ENCODE data around the gene RALGPS1. TPM values are rescaled to one million over a fixed set of nuclear protein-coding genes. Genes with fewer than 3 reads are reported as not detected.

RALGPS1 gene
- polyA plus RNA-seq, 2 of the 4 experiments (the other 2 are of a cell fraction), result 5.0 to 7.9 TPM

GRCh38 chr9:127221695-127222094, 307.1 kb downstream of the RALGPS1 start (continued):
- TF ChIP-seq, protein P1, sequence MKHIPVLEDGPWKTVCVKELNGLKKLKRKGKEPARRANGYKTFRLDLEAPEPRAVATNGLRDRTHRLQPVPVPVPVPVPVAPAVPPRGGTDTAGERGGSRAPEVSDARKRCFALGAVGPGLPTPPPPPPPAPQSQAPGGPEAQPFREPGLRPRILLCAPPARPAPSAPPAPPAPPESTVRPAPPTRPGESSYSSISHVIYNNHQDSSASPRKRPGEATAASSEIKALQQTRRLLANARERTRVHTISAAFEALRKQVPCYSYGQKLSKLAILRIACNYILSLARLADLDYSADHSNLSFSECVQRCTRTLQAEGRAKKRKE (CRISPR knock-in tag; IDR thresholded peaks at IDR 0.05; ENCODE audit: low read depth), result no peak
- TF ChIP-seq JUNB (IDR thresholded peaks at IDR 0.05) (no peak), HEYL (CRISPR knock-in tag; IDR thresholded peaks at IDR 0.05) (no peak), GATA3 (IDR thresholded peaks at IDR 0.05; ENCODE audit: borderline replicate concordance) (no peak), NPAS2 (CRISPR knock-in tag; IDR thresholded peaks at IDR 0.05; ENCODE audit: borderline replicate concordance) (no peak), CHD2 (IDR thresholded peaks at IDR 0.05; ENCODE audit: low read length, partially characterized antibody) (no peak)

DNA sequence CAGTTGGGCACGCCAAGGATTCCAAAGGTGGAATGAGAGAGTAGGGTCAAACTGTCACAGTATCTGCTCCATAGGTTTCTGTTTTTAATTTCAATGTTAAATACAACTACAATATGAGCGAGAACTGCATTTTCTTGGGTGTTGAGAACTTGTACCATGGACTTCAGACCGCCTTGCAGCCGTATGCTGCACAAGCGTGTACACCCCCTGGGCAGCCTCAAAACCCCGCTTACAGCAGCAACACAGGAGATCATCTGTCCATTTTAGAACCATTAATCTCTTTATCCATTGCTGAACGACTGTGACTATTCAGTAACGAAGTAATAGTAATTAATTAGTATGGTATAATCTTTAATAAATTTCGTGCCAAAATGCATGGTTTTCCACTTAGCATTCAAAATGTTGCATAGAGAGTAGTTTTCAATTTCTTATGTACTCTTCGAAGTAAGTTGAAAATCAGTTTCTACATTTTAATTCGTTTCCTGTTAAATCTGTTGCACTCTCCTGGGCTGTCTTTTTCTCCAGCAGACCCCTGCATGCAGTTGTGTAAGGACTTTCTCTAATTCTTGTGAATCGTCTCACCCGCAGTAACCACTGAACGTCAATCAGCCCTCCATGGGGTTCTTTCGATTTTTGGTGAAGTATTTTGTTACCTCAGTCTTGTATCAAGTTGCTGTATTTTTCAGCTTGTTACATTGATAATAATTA, 308.0 kb downstream of the RALGPS1 start:
- no peak for TF ChIP-seq HDAC2 (IDR thresholded peaks at IDR 0.05)
- no peak for TF ChIP-seq POLR2AphosphoS2 (conservative IDR thresholded peaks at IDR 0.05; ENCODE audit: low read length)
- TF ChIP-seq CEBPB (IDR thresholded peaks at IDR 0.05), result no peak
- TF ChIP-seq PBX3 (IDR thresholded peaks at IDR 0.05), result no peak
- TF ChIP-seq, protein P2, sequence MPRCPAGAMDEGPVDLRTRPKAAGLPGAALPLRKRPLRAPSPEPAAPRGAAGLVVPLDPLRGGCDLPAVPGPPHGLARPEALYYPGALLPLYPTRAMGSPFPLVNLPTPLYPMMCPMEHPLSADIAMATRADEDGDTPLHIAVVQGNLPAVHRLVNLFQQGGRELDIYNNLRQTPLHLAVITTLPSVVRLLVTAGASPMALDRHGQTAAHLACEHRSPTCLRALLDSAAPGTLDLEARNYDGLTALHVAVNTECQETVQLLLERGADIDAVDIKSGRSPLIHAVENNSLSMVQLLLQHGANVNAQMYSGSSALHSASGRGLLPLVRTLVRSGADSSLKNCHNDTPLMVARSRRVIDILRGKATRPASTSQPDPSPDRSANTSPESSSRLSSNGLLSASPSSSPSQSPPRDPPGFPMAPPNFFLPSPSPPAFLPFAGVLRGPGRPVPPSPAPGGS (IDR thresholded peaks at IDR 0.05), result no peak
- TF ChIP-seq KDM1A (IDR thresholded peaks at IDR 0.05; ENCODE audit: low read depth), result no peak
- no peak for TF ChIP-seq HMGXB4 (CRISPR knock-in tag; IDR thresholded peaks at IDR 0.05; ENCODE audit: borderline replicate concordance)
- TF ChIP-seq E2F6 (IDR thresholded peaks at IDR 0.05; ENCODE audit: borderline replicate concordance, low read depth), result no peak
- TF ChIP-seq POLR2A (IDR thresholded peaks at IDR 0.05; ENCODE audit: low read length), result no peak
- no peak for TF ChIP-seq HOXA7 (CRISPR knock-in tag; IDR thresholded peaks at IDR 0.05)
- no peak for TF ChIP-seq HOXB5 (CRISPR knock-in tag; IDR thresholded peaks at IDR 0.05)
- TF ChIP-seq, protein P3, sequence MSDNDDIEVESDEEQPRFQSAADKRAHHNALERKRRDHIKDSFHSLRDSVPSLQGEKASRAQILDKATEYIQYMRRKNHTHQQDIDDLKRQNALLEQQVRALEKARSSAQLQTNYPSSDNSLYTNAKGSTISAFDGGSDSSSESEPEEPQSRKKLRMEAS (IDR thresholded peaks at IDR 0.05), result no peak
- TF ChIP-seq CHD2 (IDR thresholded peaks at IDR 0.05; ENCODE audit: low read length, partially characterized antibody), result no peak
- WGBS (ENCODE audit: missing lambda C conversion rate), result 81% methylated on average over 15 of the region's 15 CpGs
- CTCF ChIA-PET, result interaction anchor here (1.3 to 1.6 kb wide), 3 partner anchors 9 to 126 kb away, joined by 3 to 4 read pairs (median 3); no protein-coding TSS in a partner anchor
- Histone ChIP-seq H3K4me2 (no peak overlapping the region), H3K27ac (no peak overlapping the region), H3K4me3 (no peak overlapping the region), H3K9me3 (no peaks in the 10 kb centered on the region), H3K4me1 (peaks cover 12% of the 10 kb centered on the region; the same call in 2 of the 3 replicates)
- POLR2A ChIA-PET, result no interaction called here
- FAIRE-seq, result no peak
- ATAC-seq, result no peak
- DNase-seq (ENCODE audit: low read depth in 1 of 2, low spot score in 1 of 2), result no peak

- DNase-seq (ENCODE audit: low read depth in 1 of 2, low spot score in 1 of 2) (no peak), ATAC-seq (no peak), FAIRE-seq (no peak)
- no peak overlapping the region for H3K4me2 ChIP-seq
- no peak overlapping the region for H3K27ac ChIP-seq
- no peak overlapping the region for H3K4me3 ChIP-seq
- POLR2A ChIA-PET, result interaction anchor here (3.6 kb wide), 1 partner anchor 174 kb away, joined by 23 read pairs; the partner anchor contains the start of gene SLC2A8
- peaks cover 12% of the 10 kb centered on the region; the same call in 2 of the 3 replicates for H3K4me1 ChIP-seq
- H3K9me3 ChIP-seq, result no peaks in the 10 kb centered on the region
- CTCF ChIA-PET, result interaction anchor here (0.9 to 3.2 kb wide), 7 partner anchors 8 to 176 kb away, joined by 3 to 11 read pairs (median 5); partner anchors contain the start of gene SLC2A8
- 67% methylated on average over 4 of the region's 4 CpGs for WGBS (ENCODE audit: missing lambda C conversion rate)
- no peak for TF ChIP-seq CHD4 (IDR thresholded peaks at IDR 0.05; ENCODE audit: borderline replicate concordance)
- no peak for TF ChIP-seq GATA3 (IDR thresholded peaks at IDR 0.05; ENCODE audit: borderline replicate concordance)
- TF ChIP-seq FOXS1 (CRISPR knock-in tag; IDR thresholded peaks at IDR 0.05), result no peak
- no peak for TF ChIP-seq HOXB13 (CRISPR knock-in tag; IDR thresholded peaks at IDR 0.05; ENCODE audit: low read depth)
- no peak for TF ChIP-seq HEYL (CRISPR knock-in tag; IDR thresholded peaks at IDR 0.05)
- no peak for TF ChIP-seq ZSCAN20 (CRISPR knock-in tag; IDR thresholded peaks at IDR 0.05)
- no peak for TF ChIP-seq JUN (IDR thresholded peaks at IDR 0.05)
- TF ChIP-seq PBX3 (IDR thresholded peaks at IDR 0.05), result no peak
- TF ChIP-seq TP53 (CRISPR knock-in tag; IDR thresholded peaks at IDR 0.05), result no peak
- TF ChIP-seq TFCP2L1 (CRISPR knock-in tag; IDR thresholded peaks at IDR 0.05), result no peak
- no peak for TF ChIP-seq HOXA7 (CRISPR knock-in tag; IDR thresholded peaks at IDR 0.05)
- no peak for TF ChIP-seq NPAS2 (CRISPR knock-in tag; IDR thresholded peaks at IDR 0.05; ENCODE audit: borderline replicate concordance)
- no peak for TF ChIP-seq CHD2 (IDR thresholded peaks at IDR 0.05; ENCODE audit: low read length, partially characterized antibody)
These were observed 308.7 kb downstream of the RALGPS1 start for GRCh38 chr9:127223266-127223665.

Measured in A549 (cell line).